Glutamatergic neuron (in vitro differentiated cells): ENCODE data around the gene HOXB6. TPM values are rescaled to one million over a fixed set of nuclear protein-coding genes. Genes with fewer than 3 reads are reported as not detected.

Source experiments
- DNase-seq: peaks from one replicate; pipeline ENCODE4 v3.0.0; 2022
- H3K27ac Mint-ChIP-seq: one replicate; pipeline ENCODE4 v1.8.0; 2020; ENCODE audit warnings: mild to moderate bottlenecking, mixed read lengths, inconsistent platforms; ENCODE audit not compliant: unreplicated experiment
- H3K27me3 Mint-ChIP-seq: one replicate; pipeline ENCODE4 v1.8.0; 2020; ENCODE audit warnings: mild to moderate bottlenecking, moderate library complexity, mixed read lengths, inconsistent platforms; ENCODE audit not compliant: unreplicated experiment
- H3K36me3 Mint-ChIP-seq: one replicate; pipeline ENCODE4 v1.8.0; 2020; ENCODE audit warnings: mild to moderate bottlenecking, mixed read lengths, inconsistent platforms; ENCODE audit not compliant: unreplicated experiment
- H3K4me1 Mint-ChIP-seq: one replicate; pipeline ENCODE4 v1.8.0; 2020; ENCODE audit warnings: mild to moderate bottlenecking, low read depth, mixed read lengths, inconsistent platforms; ENCODE audit not compliant: unreplicated experiment
- H3K4me3 Mint-ChIP-seq: one replicate; pipeline ENCODE4 v1.8.0; 2020; ENCODE audit warnings: mild to moderate bottlenecking, mixed read lengths, inconsistent platforms; ENCODE audit not compliant: unreplicated experiment
- H3K9me3 Mint-ChIP-seq: one replicate; pipeline ENCODE4 v1.8.0; 2020; ENCODE audit warnings: mild to moderate bottlenecking, moderate library complexity, mixed read lengths, inconsistent platforms; ENCODE audit not compliant: unreplicated experiment
- CTCF ChIP-seq: fragments of 200-600 bp; sonication (generic); IDR thresholded peaks from one replicate; pipeline ENCODE4 v1.5.0; 2021; ENCODE audit not compliant: partially characterized antibody, unreplicated experiment
- microRNA-seq: library from miRNA; unstranded; fragments of <30 nt; microRNA quantifications from one replicate; pipeline ENCODE4, GENCODE V29; 2020; ENCODE audit not compliant: unreplicated experiment
- total RNA-seq: library from RNA; stranded (reverse); fragmentation: NEBNext Ultra II Directional; extraction: Animal tissue kit (Norgen Biotek cat#: 25700); gene quantifications from one replicate; pipeline ENCODE4 v1.2.1, GENCODE V29; 2021; ENCODE audit not compliant: unreplicated experiment

HOXB6 gene
- total RNA-seq, 1 donor from 2014 or later: not detected

DNA sequence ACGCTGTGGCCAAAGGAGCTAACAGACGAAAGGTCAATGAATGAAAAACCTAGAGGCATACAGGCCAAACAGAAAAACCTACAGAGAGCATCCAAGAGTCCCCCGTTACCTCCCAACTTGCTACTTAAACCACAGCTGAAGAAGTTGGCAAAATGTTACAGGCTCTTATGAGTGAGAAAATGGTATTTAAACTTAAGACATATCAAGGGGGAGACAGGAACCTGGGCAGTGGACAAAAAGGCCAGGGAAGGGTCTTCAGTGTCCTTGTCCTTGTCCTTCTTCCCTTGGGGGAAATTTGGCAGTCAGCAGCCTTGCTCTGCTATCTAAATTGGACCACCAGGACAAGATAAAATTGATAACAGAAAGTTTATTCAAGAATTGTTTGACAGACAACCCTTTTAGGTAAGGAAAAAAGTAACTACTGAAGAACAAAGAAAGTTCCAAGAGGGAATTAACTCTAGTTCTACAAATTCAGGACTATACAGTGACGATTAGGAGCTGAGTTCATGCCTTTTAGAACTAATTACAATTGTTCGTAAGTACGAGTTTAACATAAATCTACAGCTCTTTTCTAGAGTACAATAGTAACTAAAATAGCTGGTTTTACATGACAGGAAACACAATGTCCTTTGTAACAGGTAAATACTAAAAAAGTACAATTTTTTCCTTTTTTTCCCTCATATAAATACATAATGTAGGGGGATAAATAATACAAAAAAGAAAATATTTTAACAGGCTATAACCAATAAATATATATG is 56.1 kb downstream of the HOXB6 start:
- no peak for DNase-seq
- no peak overlapping the region for H3K27ac Mint-ChIP-seq
- peaks cover 12% of the 10 kb centered on the region for H3K4me1 Mint-ChIP-seq
- peak overlapping the region; percentile 66 for H3K4me3 Mint-ChIP-seq
- peaks cover 9% of the 10 kb centered on the region for H3K9me3 Mint-ChIP-seq
- no peak for TF ChIP-seq CTCF
- H3K27me3 Mint-ChIP-seq: peaks cover 44% of the 10 kb centered on the region
- no peaks in the 10 kb centered on the region for H3K36me3 Mint-ChIP-seq

DNA sequence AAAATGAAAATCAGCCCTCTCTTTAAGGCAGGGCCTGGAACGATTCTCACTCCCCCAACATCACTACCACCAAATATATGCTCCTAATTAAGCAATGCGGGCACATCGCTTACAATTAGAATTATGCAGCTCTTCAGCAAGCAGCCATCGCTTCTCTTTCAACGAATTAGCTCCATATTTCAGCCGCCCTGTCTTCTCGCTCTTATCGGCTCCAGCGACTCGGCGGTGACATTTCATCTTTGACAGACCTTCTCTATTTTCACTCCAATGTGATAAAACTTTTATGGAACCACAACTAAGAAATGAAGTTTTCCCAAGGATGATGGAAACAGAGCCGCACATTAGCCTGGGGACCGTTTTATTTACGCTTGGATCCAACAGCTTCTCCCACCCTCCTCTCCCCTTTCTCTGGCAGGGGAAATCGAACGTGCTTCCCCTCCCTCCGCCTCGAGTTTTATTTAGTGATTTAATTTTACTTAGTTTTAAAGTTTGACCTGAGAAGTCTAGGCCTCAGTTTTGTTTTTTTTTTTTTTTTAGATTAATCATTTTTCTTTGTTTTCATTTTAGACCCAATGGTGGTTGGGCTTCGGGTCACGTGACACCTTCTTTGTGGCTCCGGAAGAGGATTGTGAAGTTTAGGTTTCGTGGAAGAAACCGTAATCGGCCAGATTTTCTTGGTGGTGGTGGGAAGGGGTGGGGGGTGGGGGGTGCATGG is 56.8 kb downstream of the HOXB6 start:
- Mint-ChIP-seq H3K9me3 (peaks cover 13% of the 10 kb centered on the region), H3K27ac (peak overlapping the region; percentile 26), H3K27me3 (peaks cover 40% of the 10 kb centered on the region), H3K36me3 (no peaks in the 10 kb centered on the region), H3K4me3 (peak overlapping the region; percentile 66), H3K4me1 (peaks cover 11% of the 10 kb centered on the region)
- no peak for DNase-seq
- TF ChIP-seq CTCF: no peak

GRCh38 chr17:48546924-48547807 is 57.6 kb downstream of the HOXB6 start:
- H3K27ac Mint-ChIP-seq: peak overlapping the region; percentile 26

GRCh38 chr17:48546137-48546923 is 58.5 kb downstream of the HOXB6 start:
- DNase-seq: no peak

More at GRCh38 chr17:48546924-48547807, 57.6 kb downstream of the HOXB6 start:
- H3K4me1 Mint-ChIP-seq: peaks cover 11% of the 10 kb centered on the region
- peak overlapping the region; percentile 68 for H3K4me3 Mint-ChIP-seq
- peaks cover 18% of the 10 kb centered on the region for H3K9me3 Mint-ChIP-seq
- no peak for TF ChIP-seq CTCF
- H3K36me3 Mint-ChIP-seq: no peaks in the 10 kb centered on the region
- DNase-seq: no peak
- peaks cover 42% of the 10 kb centered on the region for H3K27me3 Mint-ChIP-seq

More at GRCh38 chr17:48546137-48546923, 58.5 kb downstream of the HOXB6 start:
- H3K4me1 Mint-ChIP-seq: peaks cover 11% of the 10 kb centered on the region
- no peaks in the 10 kb centered on the region for H3K36me3 Mint-ChIP-seq
- no peak overlapping the region for H3K27ac Mint-ChIP-seq
- peaks cover 43% of the 10 kb centered on the region for H3K27me3 Mint-ChIP-seq
- H3K4me3 Mint-ChIP-seq: peak overlapping the region; percentile 68
- H3K9me3 Mint-ChIP-seq: peaks cover 16% of the 10 kb centered on the region
- TF ChIP-seq CTCF: no peak

Small RNA genes within 50 kb of the gene (microRNA-seq; reads per million reads assigned to microRNA genes)
- gene MIR196A1: not detected

Other genes starting within 250 kb of the HOXB6 start
- gene SKAP1, start 174.8 kb downstream of the HOXB6 start, total RNA-seq: not detected
- not detected for gene HOXB1, start 74.0 kb downstream of the HOXB6 start, total RNA-seq
- gene HOXB2, start 59.9 kb downstream of the HOXB6 start, total RNA-seq: 12.7 TPM
- gene HOXB4, start 26.6 kb downstream of the HOXB6 start, total RNA-seq: not detected
- gene HOXB3, start 14.7 kb downstream of the HOXB6 start, total RNA-seq: not detected
- not detected for gene HOXB5, start 11.2 kb downstream of the HOXB6 start, total RNA-seq
- 0.64 TPM for gene HOXB7, start 6.0 kb upstream of the HOXB6 start, total RNA-seq
- gene HOXB8, start 10.3 kb upstream of the HOXB6 start, total RNA-seq: not detected
- gene HOXB9, start 21.4 kb upstream of the HOXB6 start, total RNA-seq: not detected
- gene PRAC1, start 117.5 kb upstream of the HOXB6 start, total RNA-seq: not detected
- not detected for gene PRAC2, start 118.2 kb upstream of the HOXB6 start, total RNA-seq
- 0.20 TPM for gene HOXB13, start 123.8 kb upstream of the HOXB6 start, total RNA-seq
- gene TTLL6, start 212.2 kb upstream of the HOXB6 start, total RNA-seq: 35.4 TPM
- 142 TPM for gene CALCOCO2, start 226.0 kb upstream of the HOXB6 start, total RNA-seq